HG03280 (cell line): Measurements from ENCODE around the gene CFAP299.
"Not testable (repeated sequence)": the region's sequence is repeated elsewhere in the genome, so short reads cannot be mapped to it uniquely, and the experiment has no call there.

Experiments used
- ATAC-seq: cut with Tn5 transposase; IDR thresholded peaks from one replicate; pipeline ENCODE4 v1.9.1; 2021; ENCODE audit warnings: mild to moderate bottlenecking, moderate library complexity; ENCODE audit not compliant: unreplicated experiment

The CFAP299 gene

DNA sequence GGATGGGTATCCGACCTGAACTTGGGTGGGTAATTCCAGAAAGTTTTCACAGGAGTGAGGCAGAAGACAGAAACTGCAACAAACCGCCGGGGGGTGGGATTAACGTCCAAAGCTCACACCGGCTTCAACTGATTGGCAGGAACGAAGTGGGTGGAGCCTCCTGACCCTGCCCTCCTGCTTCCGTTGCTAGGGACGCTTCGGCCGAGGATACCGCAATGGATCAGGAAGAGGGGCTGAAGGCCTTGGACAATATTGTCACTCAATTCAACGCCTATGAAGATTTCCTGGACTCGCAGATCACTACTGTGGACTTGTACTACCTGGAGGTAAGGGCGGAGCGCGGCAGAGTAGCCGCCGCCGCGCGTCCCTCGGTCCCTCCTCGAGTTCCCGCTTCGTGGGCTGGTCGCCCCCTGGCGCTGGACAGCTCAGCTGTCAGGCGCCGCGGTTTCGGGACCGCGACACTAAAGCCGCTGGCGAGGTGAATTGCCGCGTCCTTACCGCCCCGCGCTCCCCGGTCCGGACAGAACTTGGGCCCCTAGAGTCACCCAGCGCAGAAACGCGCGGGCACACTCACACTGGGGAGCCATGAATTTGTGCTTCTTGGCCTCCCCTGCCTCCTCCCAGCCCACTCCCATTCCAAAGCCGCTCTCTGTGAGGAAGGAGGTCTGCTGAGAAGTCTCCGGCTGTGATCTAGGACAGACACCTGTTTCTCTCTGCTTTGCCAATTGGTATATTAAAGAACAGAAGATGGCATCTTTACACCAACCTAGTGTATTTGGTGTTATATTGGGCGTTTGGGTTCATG is at the start of gene CFAP299:
TSS of gene CFAP299 (plus strand) at position 177 of the 805 bp plus-strand sequence.
- peak; percentile 97 for ATAC-seq

DNA sequence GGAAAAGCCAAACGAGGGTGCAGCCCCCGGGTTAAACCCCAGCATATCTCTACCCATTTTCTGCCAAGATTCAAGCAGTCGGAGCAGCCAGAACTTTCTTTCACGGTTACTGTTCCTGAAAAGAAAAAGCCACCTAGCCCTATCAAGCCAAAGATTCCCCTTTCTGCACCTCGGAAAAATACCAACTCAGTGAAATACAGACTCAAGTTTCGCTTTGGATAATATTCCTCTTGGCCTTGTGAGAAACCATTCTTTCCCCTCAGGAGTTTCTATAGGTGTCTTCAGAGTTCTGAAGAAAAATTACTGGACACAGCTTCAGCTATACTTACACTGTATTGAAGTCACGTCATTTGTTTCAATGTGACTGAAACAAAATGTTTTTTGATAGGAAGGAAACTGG is 49.1 kb upstream of the CFAP299 start:
- ATAC-seq, result no peak

DNA sequence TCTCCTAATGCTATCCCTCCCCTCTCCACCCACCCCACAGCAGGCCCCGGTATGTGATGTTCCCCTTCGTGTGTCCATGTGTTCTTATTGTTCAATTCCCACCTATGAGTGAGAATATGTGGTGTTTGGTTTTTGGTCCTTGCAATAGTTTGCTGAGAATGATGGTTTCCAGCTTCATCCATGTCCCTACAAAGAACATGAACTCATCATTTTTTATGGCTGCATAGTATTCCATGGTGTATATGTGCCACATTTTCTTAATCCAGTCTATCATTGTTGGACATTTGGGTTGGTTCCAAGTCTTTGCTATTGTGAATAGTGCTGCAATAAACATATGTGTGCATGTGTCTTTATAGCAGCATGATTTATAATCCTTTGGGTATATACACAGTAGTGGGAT is 44.9 kb upstream of the CFAP299 start:
- ATAC-seq, result not testable (repeated sequence)

DNA sequence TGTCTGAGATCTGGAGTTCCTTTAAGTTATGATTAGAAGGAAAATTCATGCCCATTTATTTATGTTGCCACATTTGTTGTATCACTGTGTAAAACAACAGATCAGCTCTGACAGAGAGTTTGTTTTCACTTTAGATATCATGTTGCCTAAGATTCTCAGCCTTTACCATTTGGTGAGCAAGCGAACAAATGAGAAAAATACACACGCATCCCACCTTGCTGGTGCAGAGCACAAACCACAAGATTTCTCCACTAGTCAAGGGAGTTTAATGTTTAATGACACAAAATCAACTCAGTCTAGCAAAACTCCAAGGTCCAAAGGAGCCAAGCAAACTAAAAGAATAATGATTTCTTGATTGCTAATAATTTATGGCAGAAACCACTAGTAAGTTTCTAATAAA is 41.3 kb upstream of the CFAP299 start:
- ATAC-seq, result no peak

DNA sequence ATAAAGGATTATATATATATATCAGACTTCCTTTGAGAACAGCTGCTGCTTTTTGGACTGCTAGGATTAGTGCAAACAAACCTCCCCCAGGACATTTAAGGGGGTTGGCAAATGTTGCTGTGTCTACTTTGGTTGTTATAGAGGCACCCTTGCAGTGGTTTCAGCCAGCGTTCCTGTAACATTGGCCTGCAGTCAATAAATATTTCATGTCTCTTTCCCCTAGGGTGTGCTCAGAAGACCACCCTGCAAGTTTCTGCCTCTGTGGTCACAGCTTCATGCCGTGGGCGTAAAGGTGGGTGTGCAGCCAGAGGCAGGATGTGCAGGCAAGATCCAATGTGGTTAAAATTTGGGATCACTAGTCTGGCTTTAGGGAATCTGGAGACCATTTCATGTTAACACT is 40.2 kb upstream of the CFAP299 start:
- ATAC-seq, result no peak

DNA sequence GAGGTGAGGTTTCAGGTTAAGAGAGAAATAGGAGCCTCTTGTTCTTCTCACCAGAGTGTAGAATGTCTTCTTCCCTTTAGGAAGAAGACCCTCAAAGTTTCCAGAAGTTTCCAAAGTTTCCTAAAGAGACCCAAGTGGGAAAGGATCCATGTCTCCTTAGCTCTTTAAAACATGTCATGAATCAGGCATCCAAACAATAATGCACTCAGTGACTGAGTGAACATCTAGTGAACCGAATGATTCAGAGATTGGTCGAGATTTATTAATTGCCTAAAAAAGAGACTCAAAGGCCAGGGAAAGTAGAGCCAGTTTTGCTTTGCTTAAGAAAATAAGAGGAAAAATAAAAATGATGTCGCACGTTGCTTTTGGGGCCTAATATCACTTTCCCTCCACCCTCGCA is 39.7 kb upstream of the CFAP299 start:
- no peak for ATAC-seq

DNA sequence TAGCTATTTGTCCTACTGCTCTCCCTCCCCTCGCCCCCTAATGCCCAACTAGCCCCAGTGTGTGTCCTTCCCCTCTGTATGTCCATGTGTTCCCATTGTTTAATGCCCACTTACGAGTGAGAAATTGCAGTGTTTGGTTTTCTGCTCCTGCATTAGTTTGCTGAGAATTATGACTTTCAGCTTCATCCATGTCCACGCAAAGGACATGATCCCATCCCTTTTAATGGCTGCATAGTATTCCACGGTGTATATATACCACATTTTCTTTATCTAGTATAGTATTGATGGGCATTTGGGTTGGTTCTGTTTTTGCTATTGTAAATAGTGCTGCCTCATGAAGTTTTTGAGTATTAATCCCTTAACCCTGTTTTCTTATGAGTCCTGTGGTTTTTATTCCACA is 33.6 kb upstream of the CFAP299 start:
- ATAC-seq, result no peak

DNA sequence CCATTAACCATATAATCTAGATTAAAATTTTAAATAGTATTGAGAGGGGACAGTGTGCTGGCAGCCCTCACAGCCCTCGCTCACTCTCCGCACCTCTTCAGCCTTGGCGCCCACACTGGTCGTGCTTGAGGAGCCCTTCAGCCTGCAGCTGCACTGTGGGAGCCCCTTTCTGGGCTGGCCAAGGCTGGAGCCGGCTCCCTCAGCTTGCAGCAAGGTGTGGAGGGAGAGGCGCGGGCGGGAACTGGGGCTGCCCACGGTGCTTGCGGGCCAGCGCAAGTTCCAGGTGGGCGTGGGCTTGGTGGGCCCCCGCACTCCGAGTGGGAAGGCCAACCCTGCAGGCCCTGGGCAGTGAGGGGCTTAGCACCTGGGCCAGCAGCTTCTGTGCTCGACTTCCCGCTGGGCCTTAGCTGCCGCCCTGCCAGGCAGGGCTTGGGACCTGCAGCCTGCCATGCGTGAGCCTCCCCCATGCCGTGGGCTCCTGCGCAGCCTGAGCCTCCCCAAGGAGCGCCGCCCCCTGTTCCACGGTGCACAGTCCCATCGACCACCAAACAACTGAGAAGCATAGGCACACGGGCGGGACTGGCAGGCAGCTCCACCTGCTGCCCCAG is 32.8 kb upstream of the CFAP299 start:
- ATAC-seq, result no peak

DNA sequence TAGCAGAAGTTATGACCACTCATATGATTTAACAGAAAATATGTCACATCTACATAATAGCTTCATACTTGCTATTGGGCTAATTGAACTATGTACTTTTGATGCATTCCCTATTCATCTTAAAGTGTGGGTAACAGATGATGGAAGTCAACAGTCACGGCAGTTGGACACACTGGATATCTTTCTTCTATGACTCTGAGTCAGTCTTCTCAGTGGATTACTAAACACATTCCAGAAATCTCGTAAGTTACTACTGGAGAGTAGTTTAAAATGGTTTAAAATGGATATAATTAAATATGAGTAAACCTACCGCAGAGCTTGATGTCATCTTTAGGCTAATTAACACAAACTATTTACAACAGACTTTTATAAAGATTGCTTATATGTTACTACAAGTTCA is 30.1 kb upstream of the CFAP299 start:
- ATAC-seq, result no peak

DNA sequence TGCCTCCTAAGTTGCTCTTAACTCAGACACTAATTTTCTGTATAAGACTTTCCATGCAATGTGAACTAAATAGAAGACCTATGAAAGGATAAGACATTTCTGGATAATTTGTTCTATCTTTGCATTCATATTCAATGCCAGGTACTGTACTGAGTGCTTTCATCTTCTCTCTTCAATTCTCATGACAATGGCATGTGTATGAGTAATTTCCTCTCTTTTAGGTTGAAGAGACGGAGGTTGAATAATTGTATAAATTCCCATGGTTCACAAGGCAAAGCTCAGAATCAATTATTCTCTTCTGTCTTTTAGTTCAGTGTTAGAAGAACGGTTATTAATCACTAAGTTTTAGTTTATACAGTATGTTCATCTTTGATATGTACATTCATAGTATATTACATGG is 29.3 kb upstream of the CFAP299 start:
- ATAC-seq, result no peak

DNA sequence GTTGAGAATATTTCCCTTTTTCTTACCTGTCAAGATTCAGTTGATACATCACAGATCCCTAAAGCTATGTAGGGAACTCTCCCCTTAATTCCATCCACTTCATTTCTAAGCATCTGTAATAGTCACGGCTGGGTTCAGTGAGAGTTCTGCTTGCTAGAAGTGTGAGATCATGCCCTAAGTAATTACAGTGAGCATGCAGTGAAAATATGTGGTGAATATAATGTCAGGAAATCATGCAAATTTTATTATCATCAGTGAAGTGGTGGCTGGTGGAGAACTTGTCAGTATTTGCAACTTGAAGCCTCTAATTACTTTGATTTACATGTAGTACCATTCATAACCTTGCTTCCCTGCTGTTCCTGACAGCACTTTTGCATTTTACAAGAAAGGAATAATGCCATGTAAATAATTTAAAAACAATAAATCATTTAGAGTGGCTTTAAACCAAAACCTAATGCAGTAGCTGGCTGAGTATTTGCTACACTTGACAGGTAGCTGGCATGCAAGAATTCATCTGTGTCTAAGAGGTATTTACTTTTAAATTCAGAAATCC is 28.3 kb upstream of the CFAP299 start:
- no peak for ATAC-seq

DNA sequence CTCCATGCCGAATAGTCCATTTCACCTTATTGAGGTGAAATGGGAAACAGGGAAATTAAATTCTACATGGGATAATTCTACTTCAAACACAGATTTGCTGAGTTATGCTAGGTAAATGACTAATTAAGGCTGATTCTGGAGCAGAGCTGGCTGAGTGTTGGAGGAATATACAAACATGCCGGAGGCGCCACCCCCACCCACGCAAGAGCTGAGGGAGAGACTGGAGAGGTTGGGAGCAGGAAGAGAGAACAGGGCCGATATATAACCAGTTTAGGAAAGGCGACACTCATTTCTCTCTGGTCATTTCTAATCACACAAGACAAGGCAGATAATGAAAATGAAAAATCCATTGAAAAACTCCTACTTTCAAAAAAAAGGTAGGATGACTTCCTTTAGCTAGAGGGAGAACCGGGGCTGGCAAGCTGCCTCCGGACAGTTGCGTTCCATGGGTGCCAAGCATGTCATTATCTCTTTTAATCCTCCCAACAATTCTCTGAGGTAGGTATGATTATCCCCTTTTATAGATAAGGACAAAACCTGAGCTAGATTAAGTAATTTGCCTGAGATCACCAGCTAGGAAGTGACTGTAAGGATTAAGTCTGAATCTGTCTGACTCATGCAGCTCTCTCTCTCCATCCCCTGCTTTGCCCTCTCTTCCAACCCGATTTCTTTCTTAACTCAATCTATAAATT is 27.6 kb upstream of the CFAP299 start:
- no peak for ATAC-seq

DNA sequence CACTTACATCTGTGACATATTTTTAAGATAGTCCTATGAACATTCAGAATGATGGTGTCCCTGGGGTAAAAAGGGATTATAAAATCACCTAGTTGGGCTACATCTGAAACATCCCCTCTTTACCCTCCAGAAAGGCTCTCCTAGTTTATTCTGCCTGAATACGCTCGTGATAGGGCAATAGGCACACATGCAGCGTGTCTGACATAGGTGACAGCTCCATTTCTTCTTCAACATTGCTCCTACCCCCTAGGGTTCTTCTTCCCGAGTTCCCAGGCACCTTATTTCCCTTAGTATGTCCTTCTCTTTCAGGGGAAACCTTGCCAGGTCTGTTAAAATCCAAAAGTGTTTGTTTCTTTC is 27.1 kb upstream of the CFAP299 start:
- no peak for ATAC-seq

DNA sequence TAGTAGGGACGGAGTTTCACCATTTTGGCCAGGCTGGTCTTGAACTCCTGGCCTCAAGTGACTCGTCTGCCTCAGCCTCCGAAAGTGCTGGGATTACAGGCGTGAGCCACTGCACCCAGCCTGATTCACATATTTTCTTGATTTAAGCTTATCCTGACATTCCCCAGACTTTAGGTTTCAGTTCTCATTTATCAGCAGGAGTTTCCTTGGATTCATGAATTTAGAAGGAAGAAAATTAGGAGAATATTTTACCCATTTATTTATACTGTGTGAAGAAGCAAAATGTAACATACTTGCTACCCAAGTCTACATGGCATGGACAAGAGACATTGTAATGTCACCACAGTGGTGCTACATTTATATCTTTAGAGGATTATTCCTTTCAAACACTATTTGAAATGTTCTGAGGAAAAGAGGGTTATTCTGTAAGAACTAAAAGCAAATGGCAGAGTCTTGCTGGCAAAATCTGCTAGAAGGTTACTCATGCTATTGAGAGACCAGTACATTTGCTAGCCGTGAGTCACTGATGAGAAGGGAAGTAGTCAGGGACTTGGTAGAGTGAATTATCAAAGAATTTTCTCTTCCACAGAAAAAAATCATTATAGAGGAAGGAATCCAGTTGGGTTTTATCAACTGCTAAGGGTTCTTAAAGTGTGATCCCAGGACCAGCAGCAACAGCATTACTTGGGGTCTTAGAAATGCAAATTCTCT is 26.1 kb upstream of the CFAP299 start:
- ATAC-seq, result no peak

DNA sequence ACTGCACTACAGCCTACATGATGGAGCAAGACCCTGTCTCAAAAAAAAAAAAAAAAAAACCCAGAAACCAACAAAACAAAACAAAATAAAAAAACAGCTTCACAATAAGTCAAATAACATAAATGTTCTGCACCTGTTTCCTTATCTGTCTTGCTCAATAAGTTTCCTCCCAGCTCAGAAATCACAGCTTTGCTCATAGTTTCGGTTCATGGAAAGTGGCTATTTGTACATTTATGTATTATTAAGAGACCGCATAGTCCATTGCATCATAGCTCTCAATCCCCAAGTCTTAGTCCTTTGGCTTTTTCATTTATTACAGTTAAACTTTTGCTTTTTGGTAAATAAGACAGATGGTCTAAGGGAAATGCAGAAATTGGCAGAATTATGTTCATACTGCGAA is 24.4 kb upstream of the CFAP299 start:
- ATAC-seq, result no peak

DNA sequence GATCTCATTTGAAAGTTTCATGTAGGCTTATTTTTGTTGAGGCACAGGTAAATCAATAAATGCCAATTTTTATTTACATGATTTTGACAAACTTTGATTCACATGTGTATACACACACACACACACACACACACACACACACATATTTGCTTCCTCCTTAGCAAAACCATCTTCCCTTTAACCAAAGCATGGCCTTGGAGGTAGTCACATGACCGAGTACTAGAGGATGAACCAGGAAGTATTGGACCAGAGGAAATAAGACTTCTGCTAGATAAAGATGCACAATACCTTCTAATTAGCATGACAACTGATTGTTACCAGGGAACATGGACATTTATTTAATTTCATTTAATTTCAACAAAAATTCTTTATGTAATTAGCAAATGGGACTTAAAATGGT is 23.4 kb upstream of the CFAP299 start:
- ATAC-seq, result no peak

DNA sequence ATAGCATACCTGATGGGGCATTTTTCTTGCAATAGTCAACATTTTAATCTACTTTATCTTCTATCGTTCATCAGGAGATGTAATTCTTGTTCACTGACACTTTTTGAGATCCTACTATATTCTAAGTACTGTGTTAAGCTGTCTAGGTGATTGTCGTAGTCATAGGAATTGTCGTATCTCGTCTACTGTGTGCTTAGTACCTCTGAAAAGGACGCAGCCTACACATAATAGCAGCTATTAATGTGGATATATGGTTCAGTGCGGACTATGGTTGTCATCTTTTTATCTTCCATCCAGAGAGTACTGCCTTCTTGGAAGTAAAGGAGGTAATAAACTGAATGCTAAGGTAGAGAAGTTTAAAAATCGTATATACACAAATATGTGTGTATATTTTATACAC is 21.9 kb upstream of the CFAP299 start:
- ATAC-seq, result no peak

DNA sequence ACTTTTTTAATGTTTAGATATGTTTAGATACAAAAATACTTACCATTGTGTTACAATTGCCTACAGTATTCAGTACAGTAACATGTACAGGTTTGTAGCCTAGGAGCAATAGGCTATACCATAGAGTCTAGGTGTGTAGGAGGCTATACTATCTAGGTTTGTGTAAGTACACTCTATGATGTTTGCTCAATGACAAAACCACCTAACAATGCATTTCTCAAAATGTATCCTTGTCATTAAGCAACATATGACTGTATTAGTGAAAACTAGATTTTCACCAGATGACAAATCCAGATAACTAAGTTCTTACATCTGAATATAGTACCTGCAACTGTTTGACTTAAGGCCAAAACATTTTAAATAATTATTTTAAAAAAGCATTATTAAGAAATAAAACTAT is 19.7 kb upstream of the CFAP299 start:
- not testable (repeated sequence) for ATAC-seq

DNA sequence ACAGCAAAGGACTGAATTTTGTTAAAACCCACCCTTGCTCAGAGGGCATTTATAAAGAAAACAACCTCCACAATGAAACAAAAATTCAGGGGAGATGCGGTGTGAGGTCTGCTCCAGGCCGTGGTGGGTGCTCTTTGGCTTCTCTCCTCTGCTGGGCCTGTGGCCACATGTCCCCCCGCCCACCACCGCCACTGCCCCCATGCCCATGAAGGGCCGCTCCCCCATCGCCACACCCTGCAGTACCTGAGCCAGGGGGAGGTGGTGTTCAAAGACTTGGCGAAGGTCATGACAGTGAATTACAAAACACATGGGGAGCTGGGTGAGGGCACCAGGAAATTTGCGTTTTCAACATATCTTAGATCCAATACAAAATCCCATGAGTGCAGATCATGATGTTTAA is 14.2 kb upstream of the CFAP299 start:
- ATAC-seq, result no peak

DNA sequence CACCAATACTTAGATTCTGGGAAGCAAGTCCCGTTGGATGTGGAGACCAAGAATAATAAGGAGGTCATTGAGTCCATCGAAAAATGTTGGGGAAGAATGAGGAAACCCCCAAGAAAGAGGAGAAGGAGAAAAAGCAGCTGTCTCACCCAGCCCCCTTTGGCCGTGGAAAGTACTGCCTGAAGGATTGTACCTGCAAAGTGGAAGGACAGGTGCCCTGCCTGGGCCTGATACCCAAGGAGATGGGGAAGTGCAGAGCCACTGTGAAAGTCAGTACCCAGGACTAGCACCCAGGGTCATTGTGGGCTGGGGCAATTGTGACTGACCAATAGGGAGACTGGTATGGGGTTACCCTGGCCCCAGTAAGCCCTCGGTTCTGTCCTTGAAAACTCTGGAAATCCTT is 13.8 kb upstream of the CFAP299 start:
- ATAC-seq, result no peak

DNA sequence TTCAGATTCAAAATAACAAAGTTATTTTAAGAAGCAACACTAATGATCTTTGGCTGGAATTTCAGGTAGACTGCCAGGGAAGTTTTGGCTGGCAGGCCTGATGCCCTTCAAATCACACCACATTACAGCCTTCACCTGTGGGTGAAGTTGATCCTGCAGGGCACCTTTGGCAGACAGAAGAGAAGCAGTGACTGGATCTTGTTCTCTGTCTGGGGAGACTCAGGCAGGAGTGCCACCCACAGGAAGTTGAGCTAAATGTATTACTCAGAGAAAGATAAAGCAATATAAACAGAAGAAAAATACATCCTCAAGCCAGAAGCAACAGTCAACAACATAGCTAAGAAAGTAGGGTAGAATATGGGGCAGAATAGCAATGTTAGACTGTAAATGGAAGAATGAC is 12.8 kb upstream of the CFAP299 start:
- ATAC-seq, result no peak
